Left kidney (tissue), 2 donors: ENCODE measurements around the gene RASD2. TPM values are rescaled to one million over a fixed set of nuclear protein-coding genes. Genes with fewer than 3 reads are reported as not detected.

Experiments
- DNase-seq: peaks from one replicate; pipeline ENCODE4 v3.0.0-alpha.2; 2013
- polyA plus RNA-seq: library from polyadenylated mRNA; unstranded; fragments of 120-200 nt; gene quantifications from one replicate; pipeline ENCODE4 v1.2.1, GENCODE V29; 2013; ENCODE audit not compliant: insufficient read length

RASD2 gene
- polyA plus RNA-seq, 1 donor = 1.5 TPM

DNA sequence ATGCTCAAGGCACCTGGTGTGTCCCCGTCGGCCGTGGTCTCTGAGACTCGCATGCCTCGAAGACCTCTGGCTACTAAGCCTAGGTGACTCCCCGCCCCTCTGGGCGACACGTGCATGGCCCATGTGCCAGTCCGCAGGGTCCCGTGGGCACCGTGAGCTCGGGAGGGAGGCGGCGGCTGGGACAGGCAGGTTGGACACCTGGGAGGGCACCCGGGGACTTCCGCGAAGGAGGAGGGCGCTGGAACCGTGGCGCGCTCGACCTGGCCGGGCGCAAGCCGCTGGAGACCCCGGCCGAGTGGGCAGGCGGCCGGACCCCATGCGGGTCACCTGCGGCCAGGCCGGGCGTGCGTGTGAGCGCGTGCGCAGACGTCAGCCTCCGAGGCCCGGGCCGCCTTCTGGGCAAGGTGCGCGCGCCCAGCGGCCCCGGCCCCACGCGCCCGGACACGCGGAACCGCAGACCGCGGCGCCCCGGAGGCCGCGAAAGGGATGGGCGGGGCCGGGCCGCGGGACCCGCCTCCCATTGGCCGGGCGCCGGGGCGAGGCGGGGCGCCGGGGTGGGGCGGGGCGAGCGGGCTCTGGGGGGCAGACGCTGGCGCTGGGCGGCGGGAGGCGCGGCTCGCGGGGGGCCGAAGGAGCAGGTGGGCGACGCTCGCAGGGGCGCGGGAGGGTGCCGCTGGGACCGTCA, 579 bp upstream of the RASD2 start:
- no peak for DNase-seq

DNA sequence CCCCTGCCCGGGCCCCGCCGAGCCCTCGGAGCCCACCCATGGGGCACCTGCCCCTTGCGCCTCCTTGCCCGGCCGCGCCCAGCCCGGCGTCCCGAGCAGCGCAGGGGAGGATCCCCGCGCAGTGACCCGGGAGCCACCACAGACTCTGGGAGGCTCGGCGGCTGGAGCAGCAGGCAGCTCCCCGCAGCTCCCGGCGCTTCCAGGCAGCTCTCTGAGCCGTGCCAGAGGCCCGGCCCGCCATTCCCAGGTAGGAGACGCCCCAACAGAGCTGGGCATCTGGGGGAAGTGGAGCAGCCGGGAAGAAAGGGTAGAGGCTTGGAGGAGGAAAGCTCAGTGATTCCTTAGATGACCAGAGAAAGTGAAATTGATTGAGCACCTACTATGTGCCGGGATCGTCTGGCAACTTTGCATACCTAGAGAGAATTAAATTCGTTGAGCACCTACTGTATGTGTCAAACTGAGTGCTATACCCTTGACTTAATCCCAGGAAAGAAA, 670 bp downstream of the RASD2 start:
- DNase-seq = no peak

DNA sequence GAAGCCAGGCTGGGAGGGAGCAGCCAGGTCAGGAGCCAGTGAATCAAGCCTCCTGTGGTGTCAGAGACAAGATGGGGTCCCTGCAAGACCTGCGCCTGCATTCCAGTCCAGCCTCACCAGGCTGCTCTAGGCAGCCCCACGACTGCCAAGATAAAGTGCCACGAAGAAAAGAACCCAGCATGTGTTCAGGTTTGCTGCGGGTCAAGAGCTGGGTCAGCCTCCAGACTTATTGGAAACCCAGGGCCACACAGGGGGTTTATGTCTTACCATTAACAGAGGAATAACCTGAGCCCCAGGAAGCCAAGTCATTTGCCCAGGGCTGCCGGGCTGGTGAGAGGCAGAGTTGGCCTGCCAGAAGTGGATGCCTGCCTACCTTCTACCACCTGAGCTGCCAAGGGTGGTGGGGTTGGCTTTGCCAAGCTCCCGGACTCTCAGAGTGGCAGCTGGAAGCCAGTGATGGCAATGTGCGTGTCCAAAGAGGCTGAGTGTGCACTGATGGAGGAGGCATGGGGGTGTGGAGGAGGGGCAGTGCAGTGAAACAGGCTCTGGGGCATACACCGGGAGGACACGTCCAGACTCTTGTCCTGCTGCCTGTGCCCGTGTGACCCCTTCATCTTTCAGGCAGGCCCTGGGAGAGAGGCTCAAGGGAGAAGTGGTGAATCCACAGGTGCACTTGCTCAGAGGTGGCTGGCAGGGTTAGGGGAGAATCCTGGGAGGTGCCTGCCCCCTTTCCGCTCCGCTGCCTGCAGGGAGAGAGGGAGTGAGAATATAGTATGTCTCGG, 1.7 kb downstream of the RASD2 start:
- DNase-seq = no peak

- no peak for DNase-seq
These were observed 2.4 kb downstream of the RASD2 start for GRCh38 chr22:35542939-35543516.

DNA sequence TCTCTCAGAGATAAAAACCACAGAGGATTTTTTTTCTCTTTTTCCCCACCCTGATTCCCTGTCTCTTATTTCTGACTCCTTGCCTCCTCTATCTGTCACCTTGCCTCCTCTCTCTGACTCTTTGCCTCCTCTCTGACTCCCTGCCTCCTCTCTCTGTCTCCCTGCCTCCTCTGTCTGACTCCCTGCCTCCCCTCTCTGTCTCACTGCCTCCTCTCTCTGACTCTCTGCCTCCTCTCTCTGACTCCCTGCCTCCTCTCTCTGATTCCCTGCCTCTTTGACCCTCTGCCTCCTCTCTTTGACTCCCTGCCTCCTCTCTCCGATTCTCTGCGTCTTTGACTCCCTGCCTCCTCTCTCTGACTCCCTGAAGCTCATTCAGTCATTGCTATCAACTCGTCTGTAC, 3.1 kb downstream of the RASD2 start:
- DNase-seq = no peak

GRCh38 chr22:35544189-35544588, 3.6 kb downstream of the RASD2 start:
- no peak for DNase-seq

GRCh38 chr22:35544827-35545226, 4.2 kb downstream of the RASD2 start:
- no peak for DNase-seq

DNA sequence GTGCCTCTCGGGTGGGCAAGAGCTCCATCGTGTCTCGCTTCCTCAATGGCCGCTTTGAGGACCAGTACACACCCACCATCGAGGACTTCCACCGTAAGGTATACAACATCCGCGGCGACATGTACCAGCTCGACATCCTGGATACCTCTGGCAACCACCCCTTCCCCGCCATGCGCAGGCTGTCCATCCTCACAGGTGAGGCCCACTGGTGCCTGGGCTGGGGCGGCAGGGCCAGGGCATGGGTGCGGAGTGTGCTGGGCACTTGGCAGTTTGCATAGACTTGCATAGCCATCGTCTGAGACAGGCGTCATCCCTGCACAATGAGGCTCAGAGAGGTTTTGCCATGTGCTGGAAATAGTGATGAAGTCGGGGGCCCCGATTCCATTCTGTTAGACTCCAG, 6.3 kb downstream of the RASD2 start:
- DNase-seq = no peak

DNA sequence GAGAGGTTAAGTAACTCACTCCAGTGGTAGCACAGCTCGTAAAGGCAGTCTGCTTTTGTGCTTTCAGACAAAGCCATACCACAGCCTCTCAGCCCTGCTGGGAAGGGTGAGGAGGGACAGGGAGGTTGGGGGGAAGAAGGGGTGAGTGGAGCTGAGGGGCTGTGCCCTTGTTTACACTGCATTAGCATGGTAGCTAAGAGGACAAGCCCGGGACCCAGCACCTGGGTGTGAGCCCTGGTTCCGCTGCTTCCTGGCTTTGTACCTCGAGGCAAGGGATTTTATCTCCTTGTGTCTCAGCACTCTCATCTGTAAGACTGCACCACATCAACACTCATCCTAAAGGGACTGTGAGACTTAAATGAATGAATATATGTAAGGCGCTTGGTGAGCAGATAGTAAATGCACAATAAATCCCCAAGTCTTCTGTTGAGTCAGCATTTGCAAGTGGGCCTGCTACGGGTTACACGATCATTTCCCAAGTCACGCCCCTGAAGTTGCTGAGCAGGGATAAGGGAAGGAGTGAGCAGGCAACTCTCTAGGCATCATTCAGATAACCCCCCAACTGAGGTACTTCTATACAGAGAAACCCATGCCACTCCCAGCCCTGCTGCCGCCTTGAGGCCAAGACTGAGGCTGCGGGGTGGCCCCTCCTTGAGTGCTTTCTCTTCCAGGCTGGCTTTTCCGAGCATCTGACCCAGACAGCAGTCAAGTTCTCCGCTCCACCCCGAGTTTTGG, 7.5 kb downstream of the RASD2 start:
- DNase-seq = no peak

- DNase-seq = no peak
These were observed 8.1 kb downstream of the RASD2 start for GRCh38 chr22:35548722-35549112.

GRCh38 chr22:35549328-35549727, 8.7 kb downstream of the RASD2 start:
- no peak for DNase-seq

DNA sequence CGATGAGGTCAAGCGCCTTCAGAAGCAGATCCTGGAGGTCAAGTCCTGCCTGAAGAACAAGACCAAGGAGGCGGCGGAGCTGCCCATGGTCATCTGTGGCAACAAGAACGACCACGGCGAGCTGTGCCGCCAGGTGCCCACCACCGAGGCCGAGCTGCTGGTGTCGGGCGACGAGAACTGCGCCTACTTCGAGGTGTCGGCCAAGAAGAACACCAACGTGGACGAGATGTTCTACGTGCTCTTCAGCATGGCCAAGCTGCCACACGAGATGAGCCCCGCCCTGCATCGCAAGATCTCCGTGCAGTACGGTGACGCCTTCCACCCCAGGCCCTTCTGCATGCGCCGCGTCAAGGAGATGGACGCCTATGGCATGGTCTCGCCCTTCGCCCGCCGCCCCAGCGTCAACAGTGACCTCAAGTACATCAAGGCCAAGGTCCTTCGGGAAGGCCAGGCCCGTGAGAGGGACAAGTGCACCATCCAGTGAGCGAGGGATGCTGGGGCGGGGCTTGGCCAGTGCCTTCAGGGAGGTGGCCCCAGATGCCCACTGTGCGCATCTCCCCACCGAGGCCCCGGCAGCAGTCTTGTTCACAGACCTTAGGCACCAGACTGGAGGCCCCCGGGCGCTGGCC, 11.0 kb downstream of the RASD2 start:
- DNase-seq = no peak

DNA sequence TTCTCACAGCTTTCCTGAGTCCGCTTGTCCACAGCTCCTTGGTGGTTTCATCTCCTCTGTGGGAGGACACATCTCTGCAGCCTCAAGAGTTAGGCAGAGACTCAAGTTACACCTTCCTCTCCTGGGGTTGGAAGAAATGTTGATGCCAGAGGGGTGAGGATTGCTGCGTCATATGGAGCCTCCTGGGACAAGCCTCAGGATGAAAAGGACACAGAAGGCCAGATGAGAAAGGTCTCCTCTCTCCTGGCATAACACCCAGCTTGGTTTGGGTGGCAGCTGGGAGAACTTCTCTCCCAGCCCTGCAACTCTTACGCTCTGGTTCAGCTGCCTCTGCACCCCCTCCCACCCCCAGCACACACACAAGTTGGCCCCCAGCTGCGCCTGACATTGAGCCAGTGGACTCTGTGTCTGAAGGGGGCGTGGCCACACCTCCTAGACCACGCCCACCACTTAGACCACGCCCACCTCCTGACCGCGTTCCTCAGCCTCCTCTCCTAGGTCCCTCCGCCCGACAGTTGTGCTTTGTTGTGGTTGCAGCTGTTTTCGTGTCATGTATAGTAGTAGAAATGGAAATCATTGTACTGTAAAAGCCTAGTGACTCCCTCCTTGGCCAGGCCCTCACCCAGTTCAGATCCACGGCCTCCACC, 11.7 kb downstream of the RASD2 start:
- no peak for DNase-seq

DNA sequence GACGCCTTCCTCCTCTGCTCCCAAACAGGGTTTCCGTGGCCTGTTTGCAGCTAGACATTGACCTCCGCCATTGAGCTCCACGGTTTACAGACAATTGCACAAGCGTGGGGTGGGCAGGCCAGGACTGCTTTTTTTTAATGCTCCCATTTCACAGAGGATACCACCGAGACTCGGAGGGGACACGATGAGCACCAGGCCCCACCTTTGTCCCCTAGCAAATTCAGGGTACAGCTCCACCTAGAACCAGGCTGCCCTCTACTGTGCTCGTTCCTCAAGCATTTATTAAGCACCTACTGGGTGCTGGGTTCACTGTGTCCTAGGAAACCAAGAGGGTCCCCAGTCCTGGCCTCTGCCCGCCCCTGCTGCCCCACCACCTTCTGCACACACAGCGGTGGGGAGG, 12.2 kb downstream of the RASD2 start:
- no peak for DNase-seq

- DNase-seq = no peak
These were observed 12.7 kb downstream of the RASD2 start for GRCh38 chr22:35553341-35553740.

- DNase-seq = no peak
These were observed 13.7 kb downstream of the RASD2 start for GRCh38 chr22:35554297-35554845.

DNA sequence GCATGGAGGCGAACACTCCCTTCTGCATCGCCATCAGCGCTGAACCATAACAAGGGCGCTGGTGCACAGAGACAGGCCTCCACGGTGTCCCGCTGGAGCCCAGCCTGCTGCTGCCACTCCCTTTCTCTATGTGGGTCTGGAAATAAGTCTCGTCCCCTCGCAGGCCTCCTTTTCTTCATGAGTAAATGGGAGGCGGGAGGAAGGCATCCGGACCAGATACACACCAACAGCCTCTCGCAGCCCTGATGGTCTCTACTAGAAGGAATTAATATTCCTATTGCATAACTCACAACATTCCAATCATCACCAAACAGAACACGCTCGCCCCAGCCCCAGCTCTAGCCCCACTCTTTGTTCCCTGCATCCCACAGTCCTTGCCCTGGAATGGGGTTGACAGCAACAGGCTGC, 14.9 kb downstream of the RASD2 start:
- no peak for DNase-seq

GRCh38 chr22:35555946-35556547, 15.4 kb downstream of the RASD2 start:
- DNase-seq = no peak

DNA sequence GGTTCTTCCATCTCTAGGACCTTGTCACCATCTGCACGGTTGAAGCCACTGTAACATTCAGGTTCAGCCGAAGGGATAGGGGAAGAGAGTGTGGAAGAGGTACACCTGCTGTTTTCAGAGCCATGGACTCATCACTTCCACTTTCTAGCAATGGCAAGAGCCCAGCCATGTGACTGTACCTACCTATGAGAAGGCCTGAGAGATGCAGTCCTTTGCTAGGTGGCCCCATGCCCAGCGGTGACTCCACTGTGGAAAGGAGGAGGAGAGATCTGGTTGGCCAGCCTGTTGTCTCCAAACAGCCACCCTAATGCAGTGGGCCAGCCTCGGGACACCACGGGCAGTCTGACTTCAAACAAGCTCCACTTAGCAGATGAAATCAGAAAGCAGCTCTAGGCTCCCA, 16.0 kb downstream of the RASD2 start:
- no peak for DNase-seq

- no peak for DNase-seq
These were observed 17.4 kb downstream of the RASD2 start for GRCh38 chr22:35558031-35558430.

- no peak for DNase-seq
These were observed 18.1 kb downstream of the RASD2 start for GRCh38 chr22:35558719-35559118.
